Measurements from ENCODE around the gene DAZL.
A peak's percentile ranks its signal among the peaks of the same experiment; 100 is the strongest.
"Not testable (repeated sequence)": the region's sequence is repeated elsewhere in the genome, so short reads cannot be mapped to it uniquely, and the experiment has no call there.

DAZL gene, protein sequence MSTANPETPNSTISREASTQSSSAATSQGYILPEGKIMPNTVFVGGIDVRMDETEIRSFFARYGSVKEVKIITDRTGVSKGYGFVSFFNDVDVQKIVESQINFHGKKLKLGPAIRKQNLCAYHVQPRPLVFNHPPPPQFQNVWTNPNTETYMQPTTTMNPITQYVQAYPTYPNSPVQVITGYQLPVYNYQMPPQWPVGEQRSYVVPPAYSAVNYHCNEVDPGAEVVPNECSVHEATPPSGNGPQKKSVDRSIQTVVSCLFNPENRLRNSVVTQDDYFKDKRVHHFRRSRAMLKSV

DNA sequence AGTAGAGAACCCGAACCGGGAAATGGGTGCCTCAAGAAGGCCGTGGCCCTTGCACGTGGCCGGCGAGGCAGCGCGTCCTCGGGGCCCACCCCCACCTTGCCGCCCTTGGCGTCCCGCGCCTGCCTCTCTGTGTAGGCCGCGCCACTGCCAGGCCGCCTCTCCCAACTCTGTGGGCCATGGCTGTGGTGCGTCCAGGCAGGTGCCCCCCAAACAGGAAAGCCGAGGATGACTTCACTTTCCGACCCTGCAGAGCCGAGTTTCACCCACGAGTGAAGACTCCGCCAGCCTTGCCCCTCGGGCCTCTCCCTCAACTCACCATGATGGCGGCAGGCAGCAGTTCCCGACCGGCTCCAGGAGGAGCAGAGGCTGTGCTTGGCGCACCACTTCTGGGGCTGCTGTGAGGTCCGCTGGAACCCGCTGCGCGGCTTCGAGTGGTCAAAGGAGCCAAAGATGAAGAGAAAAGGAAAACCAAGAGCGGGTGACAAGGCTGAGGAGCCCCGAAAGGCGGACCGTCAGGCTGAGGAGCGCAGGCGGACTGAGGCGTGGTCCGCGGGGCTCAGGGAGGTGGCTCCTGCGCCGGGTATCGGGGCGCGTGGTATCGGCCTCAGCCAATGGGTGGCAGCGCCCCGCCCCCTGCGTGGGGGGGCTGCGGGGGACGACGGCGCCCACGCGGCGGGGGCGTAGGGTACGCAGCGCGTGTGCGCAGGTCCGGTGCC, at the start of gene DAZL:
Gene DAZL, minus strand, starts transcription at position 537 of the 716 bp plus-strand sequence. Its CDS starts 218 bp downstream, at position 319.
- DNase-seq: no peak

DNA sequence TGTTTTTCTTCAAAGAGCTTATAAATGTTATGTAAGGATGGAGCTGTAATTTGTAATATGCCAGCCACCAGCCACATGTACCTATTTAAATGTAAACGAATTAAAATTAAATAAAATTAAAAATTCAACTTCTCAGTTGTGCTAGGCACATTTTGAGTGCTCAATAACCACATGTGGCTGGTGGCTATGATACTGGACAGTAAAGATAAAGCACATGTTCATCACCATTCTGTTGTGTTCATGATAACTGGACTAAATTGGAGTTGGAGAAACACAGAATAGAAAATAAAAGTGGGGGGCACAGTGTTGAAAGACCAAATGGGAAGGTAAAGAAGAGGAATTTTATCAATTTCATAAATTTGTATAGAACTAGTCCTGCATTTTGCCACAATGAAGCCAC, 49.8 kb upstream of the DAZL start:
- DNase-seq: no peak

DNA sequence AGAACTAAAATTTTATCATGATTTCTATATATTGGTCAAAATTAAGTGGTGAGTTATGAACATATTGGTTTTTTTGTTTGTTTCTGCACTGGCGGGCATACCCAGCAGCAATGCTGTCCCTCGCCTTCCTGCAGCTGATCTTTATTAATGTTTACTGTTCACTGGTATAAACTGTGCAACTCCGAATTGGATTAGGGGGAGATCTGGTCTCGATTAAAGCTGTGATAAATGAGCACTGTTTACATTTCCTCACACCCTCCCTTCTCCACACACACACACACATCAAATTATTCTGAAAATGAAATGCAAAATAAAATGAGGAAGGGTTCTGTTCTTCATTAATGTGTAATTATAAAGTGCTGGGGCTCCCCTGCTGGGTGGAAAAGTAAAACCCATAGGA, 48.5 kb upstream of the DAZL start:
- DNase-seq: no peak

DNA sequence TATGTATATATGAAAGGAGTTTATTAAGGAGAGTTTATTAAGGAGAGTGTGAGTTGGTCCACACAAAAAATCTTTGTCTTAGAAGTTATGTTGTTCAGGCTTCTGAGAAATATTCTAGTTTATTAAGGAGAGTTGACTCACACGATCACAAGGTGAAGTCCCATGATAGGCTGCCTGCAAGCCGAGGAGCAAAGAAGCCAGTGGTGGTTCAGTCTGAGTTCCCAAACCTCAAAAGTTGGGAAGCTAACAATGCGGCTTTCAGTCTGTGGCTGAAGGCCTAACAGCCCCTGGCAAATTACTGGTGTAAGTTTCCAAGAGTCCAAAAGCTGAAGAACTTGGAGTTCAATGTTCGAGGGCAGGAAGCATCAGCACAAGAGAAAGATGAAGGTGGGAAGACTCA, 42.4 kb upstream of the DAZL start:
- no peak for DNase-seq

DNA sequence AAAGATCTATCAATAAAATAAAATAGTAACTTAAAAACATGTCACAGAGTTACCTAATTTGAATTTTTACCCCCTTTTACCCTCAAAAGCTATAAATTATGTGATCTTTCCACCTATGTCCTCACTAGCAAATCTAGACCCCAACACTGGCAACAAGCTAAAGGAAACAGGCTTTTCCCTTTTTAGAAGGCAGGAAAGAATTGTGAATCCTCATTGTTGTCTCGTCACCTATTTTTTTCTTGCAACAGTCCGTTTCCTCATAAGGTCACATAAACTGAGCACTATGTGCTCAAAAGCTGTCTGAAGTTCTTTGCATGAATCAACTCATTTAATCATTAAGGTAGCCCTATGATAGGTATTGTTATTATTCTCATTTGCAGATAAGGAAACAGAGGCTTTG, 34.6 kb upstream of the DAZL start:
- DNase-seq: no peak

DNA sequence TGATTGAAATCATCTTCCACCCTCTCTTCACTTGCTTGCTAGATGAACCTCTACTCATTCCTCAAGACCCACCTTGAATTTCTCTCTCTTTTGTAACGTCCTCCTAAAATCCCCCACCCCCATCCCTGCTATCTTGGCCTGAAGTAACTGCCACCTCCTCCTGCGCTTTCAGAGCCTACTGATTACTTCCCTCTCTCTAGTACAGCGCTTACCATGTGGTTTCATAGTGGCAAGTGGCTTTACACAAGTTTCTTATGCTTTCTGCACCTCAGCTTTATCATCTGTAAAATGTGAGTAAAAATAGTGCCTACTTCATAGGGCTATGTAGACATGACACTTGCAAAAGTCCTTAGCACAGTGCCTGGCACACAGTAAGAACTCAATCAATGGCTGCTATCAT, 28.7 kb upstream of the DAZL start:
- no peak for DNase-seq

DNA sequence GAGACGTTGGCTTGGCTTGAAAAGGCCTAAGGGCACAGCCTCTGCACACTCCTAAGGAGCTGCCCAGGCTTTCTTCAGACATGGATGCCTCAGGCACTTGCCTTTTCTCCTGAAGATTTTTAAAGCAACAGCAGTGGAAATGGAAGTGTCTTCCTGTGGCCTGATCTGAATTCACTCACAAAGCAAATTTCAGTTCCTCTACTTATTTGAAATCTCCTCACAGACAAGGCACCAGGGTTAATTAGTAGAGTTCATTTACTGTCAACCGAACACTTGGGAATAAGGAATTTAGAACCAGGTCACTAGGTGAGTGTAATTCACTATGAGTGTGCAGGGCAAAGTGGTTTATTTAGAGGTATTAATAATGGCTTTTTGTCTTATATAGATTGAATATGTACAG, 27.2 kb upstream of the DAZL start:
- no peak for DNase-seq

DNA sequence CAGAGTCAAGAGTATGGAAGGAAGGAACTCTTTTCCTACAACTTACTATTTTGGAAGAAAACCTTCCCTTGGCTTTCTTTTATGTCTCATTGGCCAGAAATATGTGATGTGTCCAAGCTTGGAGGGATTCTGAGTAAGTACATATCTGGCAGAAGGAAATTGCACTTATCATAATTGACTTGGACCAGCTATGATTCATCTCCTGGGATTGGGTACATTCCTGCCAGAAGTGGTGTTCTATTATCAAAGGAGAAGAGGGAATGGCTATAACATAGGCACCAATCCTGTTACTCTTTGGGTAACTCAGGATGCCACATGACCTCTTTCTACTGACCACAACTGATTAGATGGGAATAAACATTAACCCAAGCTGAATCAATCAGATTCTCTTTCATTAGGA, 13.5 kb upstream of the DAZL start:
- DNase-seq: no peak

DNA sequence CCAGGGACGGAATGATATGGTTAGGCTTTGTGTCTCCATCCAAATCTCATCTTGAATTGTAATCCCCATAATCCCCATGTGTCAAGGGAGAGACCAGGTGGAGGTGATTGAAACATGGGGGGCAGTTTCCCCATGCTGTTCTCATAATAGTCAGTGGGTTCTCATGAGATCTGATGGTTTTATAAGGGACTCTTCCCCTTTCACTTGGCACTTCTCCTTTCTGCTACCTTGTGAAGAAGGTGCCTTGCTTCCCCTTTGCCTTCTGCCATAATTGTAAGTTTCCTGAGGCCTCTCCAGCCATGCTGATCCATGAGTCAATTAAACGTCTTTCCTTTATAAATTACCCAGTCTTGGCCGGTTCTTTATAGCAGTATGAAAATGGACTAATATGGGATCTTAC, 11.9 kb upstream of the DAZL start:
- DNase-seq: not testable (repeated sequence)

DNA sequence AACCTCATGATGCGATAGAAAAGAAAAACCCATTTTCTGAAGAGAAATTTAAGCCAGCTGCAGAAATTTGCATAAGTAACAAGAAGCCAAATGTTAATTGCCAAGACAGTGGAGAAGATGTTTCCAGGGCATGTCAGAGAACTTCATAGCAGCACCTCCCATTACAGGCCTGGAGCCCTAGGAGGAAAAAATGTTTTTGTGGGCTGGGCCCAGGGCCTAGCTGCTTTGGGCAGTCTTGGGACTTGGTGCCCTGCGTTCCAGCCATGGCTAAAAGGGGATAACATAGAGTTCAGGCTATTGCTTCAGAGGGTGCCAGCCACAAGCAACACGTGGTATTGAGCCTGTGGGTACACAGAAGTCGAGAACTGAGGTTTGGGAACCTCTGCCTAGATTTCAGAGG, 10.9 kb upstream of the DAZL start:
- DNase-seq: no peak

DNA sequence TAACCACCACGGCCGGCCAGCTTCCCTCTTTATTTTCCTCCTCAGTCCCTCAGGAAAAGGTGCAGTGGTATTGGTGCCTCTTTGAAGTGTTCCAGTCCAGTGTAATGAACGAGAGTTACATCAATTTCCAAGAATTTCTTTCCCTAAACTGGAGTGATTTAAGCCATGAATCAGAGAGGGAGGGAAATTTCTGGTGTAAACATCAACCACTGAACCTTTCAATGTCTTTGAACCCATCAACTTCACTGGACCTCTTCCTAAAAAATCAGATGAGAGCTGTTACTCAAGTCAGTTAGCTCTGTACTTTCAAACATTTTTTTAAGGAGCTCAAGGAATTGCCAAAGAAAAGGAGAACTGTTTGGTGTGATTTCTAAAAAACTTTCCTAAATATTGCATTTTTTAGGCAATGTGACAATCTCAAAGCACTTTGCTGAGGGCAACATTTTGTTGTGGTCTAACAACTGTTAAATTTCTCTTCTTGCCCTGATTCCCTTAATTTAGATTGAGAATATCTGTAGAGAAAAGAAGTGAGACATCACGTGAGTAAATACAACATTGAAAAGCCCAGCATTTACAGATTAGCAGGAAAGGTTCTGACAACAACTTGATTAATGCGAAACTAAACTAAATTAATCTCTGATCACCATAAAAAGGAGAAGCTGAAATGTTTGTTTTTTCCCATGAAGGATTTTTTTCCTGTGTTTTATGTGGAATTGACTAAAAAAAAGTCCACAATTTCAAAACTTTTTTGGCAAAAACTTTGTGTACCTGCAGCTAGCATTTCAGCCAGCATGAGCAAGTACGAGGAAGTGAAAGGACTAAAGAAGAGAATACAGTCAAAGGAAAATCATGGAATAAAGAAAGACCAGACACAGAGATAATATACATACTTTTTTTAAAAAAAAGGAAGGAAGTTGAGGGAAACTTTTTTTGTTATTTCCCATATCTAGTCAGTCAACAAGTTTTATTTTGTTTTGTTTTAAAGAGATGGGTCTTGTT, 9.1 kb upstream of the DAZL start:
- DNase-seq: no peak

DNA sequence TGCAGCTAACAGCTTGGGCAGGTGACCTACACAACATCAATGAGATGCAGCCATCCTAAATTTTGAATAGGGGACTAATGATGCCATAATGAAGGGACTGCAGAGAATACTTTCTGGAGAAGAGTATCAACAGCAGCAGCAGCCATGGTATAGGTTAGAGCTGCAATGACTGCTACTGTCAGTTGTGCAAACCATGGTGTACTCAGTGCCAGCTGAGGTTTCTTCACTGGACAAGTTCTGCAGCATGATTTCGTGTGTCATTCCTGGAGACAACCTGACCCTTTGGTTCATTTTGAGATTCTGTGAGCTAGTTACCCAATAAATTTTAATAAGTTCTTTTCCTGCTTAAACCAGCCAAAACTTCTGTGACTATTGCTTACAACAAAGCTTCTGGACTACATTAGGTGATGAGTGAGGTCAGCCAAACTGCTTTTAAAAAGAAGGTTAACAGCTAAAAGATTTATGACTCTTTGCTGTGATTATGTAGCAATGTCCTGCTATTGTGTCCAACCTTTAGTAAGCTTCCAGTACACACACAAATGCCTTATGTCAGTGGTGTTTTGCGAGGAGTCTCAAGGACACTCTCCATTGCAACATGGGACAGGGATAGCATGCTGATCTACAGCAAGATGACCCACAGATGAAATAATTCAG, 4.8 kb upstream of the DAZL start:
- DNase-seq: no peak

DNA sequence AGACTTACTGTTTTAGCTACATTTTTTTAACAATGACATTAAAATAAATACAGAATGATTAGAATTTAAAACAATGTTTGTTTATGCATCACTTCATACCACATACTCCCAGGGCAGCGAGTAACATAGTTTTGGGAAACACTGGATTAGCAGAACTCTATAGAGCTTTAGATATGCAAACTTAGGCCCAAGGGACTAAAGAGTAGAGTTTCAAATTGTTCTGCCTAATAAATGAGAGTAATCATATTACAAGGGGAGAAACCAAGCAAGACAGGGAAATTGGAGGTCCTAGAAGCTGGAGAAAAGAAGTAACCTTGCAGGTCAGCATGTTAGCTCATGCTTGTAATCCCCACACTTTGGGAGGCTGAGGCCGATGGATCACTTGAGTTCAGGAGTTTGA, 3.6 kb upstream of the DAZL start:
- DNase-seq: no peak

DNA sequence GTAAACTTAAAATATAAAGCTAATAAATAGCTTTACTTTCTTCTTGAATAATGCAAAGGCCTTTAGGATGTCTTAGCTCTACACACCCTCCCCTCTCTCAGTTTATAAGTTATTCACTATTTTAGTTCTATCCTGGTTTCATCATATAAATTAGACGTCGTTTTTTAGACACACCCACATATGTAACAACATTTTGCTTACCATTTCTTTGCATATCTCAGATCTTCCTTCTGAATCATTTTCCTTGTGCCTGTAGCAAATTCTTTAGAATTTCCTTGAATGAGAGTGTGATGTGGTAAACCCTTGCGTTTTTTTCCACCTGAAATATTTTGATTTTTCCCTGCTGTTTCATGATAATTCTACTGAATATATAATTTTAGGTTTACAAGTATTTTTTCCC, 2.5 kb upstream of the DAZL start:
- DNase-seq: no peak

DNA sequence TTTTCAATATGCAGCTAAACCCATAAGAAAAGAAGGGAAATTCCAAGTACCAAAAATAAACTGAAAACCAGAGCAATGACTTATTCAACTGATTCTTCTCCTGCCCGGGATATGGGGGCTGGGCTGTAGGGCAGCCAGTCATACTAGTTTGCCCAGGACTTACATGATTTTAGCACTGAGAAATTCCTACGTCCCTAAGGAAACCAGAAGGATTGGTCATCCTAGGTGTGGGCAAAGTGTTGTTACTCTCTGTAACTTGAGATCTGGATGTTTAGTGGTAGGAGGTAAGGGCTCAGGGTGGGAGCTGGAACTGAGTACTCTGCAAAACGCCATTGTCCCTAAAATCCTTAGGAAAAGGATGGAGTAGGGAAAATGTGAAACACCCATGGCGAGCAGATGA, 1.2 kb upstream of the DAZL start:
- no peak for DNase-seq

DNA sequence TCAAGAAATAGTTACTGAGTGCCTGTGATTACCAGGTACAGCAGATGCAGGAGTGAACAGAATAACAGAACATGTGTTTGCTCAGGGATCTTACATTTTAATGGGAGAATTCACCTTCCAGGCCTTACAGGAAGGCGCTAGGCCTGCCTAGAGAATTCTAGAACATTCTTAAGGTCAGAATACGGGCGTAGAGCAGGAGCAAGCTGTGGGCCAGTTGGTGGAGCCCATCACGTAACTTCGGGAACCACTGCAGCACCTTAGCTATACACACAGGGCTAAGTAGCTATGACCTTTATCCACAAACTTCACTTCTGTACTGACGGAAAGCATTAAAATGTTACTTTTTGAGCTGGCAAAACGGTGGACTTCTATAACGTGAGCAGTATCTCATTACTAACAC, 743 bp upstream of the DAZL start:
- no peak for DNase-seq

DNA sequence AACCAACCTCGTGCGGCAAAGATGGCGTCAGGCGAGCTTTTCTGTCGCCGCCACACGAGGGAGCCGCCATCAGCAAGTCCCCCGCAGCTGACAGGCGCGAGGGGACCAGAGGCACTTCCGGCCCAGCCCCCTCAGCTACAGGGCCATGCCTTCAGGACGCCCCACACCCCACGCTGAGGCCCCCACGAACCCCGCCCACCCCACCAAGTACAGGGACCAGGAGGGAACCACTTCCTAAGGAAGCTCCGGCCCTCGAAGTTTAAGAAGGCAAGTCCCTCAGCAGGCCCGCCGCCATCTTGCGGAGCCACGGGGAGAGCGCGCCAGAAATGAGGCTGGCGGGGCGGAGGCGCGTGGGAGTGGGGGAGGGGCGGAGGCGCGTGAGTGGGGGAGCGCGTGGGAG, 790 bp downstream of the DAZL start:
- no peak for DNase-seq

DNA sequence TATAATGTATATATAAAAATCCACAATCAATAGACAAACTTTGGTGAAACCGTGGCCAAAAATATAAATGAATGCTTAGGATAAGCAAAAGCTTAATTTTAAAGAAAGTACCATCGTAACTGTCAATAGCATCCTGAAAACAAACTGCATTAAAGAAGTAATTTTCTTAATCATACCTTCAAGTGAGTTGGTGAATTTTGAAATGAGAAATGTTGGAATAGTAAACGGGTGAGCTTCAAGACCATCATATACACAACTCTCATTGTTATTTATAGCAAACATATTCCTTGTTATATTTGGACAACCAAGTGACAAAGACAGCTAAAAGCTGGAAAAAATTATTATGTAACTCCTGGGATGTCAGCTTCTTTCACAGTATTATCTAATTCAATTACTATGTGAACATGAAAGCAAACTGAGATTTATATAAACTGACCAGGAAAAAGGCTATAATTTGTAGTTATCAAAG, 3.7 kb downstream of the DAZL start:
- no peak for DNase-seq

DNA sequence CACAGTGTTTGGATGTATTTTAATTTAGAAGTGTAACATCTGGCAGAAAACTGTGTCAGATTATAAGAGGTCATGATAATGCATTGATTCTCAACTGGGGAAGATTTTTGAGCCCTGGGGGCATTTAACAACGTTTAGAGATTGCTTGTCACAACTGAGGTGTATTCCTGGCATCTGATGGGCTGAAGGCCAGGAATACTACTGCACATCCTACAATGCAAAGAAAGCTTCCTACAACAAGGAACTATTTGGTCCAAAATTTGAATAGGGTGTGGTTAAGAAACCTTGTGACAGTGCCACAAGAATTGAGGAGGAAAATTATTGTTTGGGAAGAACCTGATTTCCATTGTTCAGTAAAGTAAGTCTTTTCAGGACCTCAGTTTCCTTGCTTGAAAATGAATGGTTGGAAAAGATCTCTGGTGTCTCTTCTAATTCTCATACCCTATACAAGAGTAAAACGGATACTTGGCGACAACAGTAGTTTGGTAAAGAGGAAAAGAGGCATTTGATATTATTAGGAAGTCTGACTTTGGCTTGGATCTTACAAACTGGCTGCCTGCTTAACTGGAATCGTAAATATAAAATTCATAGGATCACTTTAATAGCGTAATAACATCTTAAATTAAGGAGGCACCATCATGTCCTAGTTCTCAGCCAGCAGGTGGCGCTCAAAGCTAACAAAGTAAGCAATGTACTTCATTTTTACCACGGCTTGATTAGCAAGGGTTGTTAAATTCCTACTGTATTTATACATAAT, 4.3 kb downstream of the DAZL start:
- DNase-seq: peak in 11 of 14 donors; percentile 4 to 77 (median 35)

DNA sequence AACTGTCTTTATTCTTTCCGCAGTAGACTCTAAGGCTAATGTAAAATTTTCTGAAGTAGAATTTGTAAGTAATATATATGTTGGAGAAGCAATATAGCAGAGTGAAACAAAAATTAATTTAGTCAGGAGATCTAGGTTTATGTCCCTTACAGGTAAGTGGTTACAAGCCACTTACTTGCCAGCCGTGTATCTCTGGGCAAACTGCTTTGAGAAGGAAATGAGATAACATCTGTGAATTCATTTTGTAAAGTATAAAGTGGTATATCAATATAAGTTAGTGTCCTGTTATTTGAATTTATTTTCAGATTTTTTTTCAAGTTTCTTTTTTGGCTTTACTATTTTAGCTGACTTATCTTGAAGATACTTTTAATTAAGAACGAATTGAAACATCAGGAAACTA, 5.5 kb downstream of the DAZL start:
- DNase-seq: no peak

DNA sequence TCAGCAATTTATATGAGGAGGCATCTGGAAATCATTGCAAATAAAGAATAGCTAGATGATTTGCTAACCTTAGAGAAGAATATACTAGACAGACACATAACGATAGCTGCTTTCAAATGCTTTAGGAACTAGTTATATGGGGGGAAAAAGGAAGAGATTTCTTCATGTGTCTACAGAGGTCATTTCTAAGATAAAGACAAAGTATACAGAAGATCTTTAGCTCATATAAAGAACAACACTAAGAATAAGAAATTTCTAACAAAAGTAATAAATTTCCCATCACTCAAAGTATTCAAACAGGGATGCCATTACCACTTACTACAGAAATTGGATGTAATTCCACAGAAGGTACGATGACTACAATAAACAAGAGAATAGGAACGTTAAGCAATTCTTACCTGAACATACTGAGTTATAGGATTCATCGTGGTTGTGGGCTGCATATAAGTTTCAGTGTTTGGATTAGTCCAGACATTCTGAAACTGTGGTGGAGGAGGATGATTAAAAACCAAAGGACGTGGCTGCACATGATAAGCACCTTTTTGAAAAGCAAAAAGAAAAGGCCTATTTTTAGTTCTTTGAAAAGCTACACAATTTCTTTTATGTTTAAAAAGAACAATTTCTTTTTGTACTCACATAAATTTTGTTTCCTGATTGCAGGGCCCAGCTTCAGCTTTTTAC, 8.7 kb downstream of the DAZL start:
- no peak for DNase-seq
